Daoy (cell line): Measurements from ENCODE around the gene SEMA5B. TPM values are rescaled to one million over a fixed set of nuclear protein-coding genes. Genes with fewer than 3 reads are reported as not detected.

Source experiments
- DNase-seq: peaks from one replicate; pipeline ENCODE4 v3.0.0-alpha.2; 2015; ENCODE audit warnings: low read depth
- total RNA-seq: library from RNA; depleted of rRNA; stranded (reverse); fragments of >200 nt; shearing (Covaris generic); gene quantifications from 2 replicates; pipeline ENCODE4 v1.2.3, GENCODE V29; 2014

The SEMA5B gene
- total RNA-seq, 1 experiment from 2014 or later: not detected

DNA sequence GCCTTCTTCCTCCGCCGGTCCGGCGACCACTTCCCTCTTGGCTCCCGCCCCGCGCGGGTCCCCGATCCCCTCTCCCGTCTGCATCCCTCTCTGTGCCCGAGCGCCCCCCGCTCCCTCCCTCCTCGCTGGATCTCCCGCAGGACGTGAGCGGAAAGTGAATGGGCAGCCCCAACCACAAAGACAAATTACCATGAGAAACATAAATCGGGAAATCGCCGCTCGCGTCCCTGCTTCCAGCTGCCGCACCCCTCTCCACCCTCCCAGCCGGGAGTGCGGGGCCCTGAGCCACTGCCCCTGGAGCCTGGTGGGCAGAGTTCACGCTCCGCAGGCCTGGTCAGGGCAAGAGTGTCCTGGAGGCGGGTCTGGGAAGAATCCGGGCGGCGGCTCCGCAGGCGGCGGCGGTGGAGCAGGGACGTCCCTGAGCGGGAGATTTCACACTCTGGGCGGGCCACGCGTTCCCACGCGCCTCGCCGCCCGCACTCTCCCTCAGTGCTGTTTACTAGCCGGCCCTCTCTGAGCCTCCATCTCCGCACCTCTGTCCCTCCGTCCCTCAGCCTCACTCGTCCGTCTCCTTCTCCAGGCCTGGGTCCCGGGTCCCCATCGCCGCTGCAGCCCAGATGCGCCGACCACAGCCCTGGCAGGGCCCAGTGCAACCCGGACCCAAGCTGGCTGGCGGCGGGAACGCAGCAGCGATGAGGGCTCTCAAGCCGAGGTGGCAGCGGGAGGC is 835 bp downstream of the SEMA5B start:
- DNase-seq: peak; percentile 50

GRCh38 chr3:123025642-123026521 is 1.7 kb downstream of the SEMA5B start:
- peak; percentile 54 for DNase-seq

- no peak for DNase-seq
These were observed 3.5 kb downstream of the SEMA5B start for GRCh38 chr3:123024056-123024455.

DNA sequence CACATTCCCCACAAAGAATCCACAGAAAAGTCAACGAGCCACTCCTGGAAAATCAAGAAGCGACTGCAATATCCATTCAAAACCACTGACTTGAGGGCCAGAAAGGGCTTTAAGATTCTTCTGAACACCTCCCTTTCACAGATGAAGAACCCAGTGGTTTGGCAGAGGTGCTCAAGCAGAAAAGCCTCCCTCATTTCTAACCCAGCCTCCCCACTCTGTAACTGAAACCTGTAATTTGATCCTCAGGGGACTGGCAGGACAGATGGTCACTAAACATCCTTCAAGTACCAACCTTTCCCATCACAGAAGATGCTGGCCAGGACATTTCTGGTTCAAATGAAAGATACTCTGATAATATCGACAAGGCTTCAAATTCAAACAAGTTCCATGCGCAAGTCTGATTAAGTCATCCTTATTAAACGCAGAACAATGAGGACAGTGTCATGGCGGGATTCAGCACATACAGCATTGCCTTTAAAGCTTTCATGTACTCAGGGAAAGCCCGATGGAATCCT is 5.5 kb downstream of the SEMA5B start:
- DNase-seq: no peak

GRCh38 chr3:123021388-123021787 is 6.2 kb downstream of the SEMA5B start:
- no peak for DNase-seq

DNA sequence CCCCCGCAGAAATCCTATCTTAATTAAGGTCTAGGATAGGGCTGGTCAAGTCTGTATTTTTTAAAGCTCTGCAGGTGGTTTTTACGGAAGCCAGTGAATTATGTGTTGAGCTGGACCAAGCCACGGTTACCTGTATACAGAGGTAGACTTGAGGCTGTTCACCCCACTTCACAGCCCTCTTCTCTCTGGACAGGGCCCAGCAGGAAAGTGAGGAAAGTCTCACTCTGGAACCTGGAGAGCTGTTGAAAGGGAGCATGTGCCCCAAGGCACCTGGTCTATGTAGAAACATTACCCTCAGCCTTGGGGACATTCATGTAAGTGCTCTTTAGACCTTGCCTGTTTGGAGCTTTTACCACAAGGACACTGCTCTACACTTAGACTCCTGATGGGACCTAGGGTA is 6.9 kb downstream of the SEMA5B start:
- DNase-seq: no peak

GRCh38 chr3:123019591-123019990 is 8.0 kb downstream of the SEMA5B start:
- no peak for DNase-seq

DNA sequence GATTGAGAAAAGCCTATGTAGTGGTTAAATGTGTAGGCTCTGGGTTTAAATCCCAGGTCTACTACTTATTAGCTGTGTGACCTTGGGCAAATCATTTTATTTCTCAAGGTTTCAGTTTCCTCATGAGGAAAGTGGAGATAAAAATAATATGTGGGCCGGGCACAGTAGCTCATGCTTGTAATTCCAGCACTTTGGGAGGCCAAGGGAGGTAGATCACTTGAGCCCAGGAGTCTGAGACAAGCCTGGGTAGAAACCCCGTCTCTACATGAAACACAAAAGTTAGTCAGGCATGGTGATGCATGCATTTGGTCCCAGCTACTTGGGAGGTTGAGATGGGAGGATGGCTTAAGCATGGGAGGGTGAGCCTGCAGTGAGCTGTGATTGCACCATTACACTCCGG is 8.4 kb downstream of the SEMA5B start:
- DNase-seq: no peak

- DNase-seq: no peak
These were observed 8.9 kb downstream of the SEMA5B start for GRCh38 chr3:123018683-123019082.

DNA sequence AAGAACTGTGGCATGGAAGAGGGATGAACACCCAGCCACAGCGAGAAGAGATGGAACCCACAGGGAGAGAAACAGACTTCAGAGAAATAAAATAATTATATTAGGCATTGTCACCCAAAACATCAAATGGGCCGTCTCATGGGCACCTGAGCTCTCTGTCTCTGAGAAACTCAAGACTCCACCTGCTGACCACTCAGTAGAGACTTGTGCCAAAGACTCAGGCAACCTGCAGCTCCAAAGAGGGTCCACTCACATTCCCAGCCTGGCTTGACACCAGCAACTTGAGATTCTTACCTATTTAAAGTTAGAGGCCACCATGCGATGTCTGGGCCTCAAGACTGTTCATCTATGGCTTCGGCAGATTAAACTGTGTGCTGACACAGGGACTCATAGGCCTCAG is 12.0 kb downstream of the SEMA5B start:
- no peak for DNase-seq

DNA sequence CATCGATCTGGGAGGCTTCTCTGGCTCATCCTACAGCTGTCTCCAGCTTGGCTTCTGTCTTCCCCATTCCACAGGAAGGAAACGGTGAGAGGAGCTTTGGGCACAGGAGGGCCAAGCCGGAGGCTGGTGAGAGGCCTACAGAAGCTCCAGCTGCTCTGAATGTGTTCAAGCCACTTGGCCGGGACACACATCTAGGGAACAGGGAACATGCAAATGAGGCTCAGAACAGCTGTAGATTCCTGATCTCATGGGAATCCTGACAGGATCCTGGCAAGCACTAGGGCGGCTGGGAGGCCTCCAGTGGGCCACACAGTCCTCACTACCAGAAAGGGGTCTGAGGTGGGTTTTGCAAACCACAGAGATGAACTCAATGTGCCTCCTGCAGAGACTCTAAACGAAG is 13.7 kb downstream of the SEMA5B start:
- DNase-seq: no peak

GRCh38 chr3:123012652-123013051 is 14.9 kb downstream of the SEMA5B start:
- DNase-seq: no peak

DNA sequence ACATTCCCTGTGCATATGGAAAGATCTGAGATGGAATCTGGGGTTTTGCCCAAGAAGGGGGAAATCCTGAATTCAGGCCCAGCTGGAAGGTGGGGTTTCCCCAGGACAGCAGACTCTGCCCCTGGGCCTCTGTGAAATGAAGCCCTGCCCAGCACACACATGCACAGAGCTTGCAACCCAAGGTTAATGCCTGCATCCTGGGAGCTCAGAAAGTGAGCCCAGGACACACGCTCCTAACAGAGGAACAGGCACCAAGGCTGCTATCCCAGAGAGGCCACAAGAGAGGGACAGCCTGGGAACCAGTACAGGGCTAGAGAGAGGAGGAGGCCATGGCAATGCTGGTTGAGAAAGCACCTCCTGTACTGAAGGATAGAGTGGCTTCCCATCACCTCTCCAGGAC is 16.1 kb downstream of the SEMA5B start:
- no peak for DNase-seq

- no peak for DNase-seq
These were observed 18.7 kb downstream of the SEMA5B start for GRCh38 chr3:123008840-123009239.

- DNase-seq: no peak
These were observed 21.0 kb downstream of the SEMA5B start for GRCh38 chr3:123006609-123007008.

GRCh38 chr3:123005291-123005690 is 22.3 kb downstream of the SEMA5B start:
- DNase-seq: no peak

GRCh38 chr3:123004201-123004918 is 23.2 kb downstream of the SEMA5B start:
- DNase-seq: no peak

DNA sequence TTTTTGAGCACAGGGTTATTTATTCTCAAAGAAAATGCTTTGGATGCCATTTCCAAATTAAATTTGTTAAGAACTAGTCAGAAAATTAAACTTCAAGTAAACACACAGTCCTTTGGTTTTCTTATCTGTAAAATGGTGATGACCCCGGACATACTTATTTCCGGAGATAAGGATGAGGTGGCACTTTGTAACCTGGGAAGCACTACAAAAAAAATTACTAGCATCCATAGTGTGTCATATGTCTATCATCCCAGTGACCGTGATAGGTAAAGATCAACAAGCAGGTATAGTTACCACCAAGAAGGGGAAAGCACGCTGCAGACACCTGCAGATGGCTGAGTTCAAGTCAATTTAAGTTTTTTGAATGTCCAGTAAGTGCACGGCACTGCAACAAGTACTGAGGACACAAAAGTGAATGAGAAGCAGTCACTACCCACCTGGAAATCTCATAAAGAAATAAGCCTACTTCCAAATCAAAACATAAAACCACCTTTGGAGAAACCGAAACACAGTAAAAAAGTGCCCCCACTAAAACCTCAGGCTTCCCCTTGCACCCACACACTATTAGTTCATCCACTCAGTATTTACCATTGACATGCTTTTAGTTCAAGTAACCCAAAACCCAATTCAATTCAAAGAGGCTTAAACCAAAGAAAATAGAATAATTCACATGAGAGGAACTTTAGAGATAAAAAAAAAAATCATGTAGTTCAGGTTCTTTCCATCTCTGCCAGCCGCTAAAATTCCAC is 24.6 kb downstream of the SEMA5B start:
- DNase-seq: no peak

DNA sequence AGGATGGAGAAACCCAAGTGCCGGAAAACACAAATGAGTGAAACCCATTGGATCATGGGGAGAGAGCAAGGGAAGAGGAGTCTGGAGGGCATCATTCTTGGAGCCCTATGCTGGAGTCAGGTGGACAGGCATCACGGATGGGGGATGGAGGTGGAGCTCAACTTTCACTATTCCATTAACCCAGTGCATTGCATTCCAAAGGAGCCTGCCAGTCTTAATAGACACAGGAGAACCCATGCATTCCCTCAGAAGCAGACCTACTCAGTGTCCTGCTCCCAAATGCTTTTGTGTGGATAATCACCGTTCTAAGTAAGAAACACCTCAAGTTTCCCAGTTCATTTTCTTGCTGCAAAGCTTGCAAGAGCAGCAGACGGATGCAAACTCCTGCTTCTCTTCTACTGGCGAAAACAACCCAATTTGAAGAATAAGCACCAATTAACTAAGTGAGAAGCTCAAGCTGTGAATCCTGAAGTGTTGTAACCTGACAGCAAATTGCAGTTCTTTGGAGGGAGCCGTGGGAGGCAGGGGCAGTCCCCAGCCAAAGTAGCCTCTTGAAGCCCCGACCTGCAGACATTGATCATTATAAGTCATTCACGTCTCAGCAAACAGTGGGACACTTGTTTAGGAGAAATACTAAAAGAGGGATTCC is 25.3 kb downstream of the SEMA5B start:
- no peak for DNase-seq

DNA sequence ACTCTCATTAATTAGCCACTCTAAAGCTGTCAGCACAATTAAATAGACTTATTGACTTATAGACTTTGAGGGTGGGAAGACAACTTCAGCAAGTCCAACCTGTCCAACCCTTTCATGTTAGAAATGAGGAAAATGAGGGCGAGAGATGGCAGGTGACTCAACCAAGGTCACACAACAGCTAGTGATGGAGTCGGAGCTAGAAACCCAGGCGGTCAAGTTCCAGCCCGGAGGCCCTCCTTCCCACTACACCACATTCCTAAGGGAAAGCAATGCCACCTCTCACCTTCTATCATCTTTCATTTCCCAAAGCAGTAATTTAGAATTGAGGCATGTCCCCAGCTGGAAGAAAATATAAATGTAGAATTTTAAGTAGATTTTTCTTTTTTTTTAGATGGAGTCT is 28.7 kb downstream of the SEMA5B start:
- no peak for DNase-seq

DNA sequence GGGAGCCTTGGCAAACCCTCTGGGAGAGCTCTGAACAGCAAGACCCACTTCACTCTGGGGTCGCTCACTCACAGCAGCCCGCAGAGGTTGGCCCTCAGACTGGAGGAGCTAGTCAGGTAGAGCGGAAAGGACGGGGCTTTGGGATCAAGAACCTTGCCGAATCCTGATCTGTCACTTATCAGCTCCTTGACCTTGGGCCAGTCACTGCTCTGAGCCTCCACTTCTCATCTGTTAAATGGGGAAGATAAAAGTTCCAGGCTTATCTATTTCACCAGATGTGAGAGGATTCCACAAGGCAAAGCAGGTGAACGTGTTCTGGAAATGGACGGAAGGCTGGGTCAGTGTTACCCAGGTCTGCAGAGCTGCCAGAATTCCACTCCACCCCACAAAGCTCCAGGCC is 29.4 kb downstream of the SEMA5B start:
- no peak for DNase-seq
